CD4-positive, alpha-beta T cell (primary cell): ENCODE results near the gene SLC25A47. TPM values are rescaled to one million over a fixed set of nuclear protein-coding genes. Genes with fewer than 3 reads are reported as not detected.
"Not testable (repeated sequence)": the region's sequence is repeated elsewhere in the genome, so short reads cannot be mapped to it uniquely, and the experiment has no call there.

Experiments used
- ATAC-seq: fragments of 200-7000 bp; cut with Tn5 transposase; one replicate; pipeline ENCODE4 v1.10.0; 2022; ENCODE audit warnings: mild to moderate bottlenecking; ENCODE audit not compliant: poor library complexity
- CTCF ChIA-PET: fragments of 350-600 bp; sonication (Branson Sonifier 250); formaldehyde crosslinking; loops from one replicate; lab custom pipeline; 2021; ENCODE audit warnings: antibody characterized with exemption, inconsistent platforms; lab: Charles Lee
- POLR2A ChIA-PET: fragments of 350-600 bp; sonication (Branson Sonifier 250); formaldehyde crosslinking; loops from one replicate; lab custom pipeline; 2021; ENCODE audit warnings: antibody characterized with exemption, inconsistent platforms; lab: Charles Lee
- DNase-seq, 14 experiments: peaks; one replicate each; pipeline ENCODE4 v3.0.0-alpha.2; 2013 to 2020; ENCODE audit warnings: mixed read lengths in 2 of 14
- H3K27ac ChIP-seq, 2 donors: one replicate each; pipeline versions ENCODE4 v1.5.1 to v1.7.0; 2013; ENCODE audit warnings: low read length in 2 of 2, low read depth in 1 of 2, mild to moderate bottlenecking in 1 of 2
- H3K27me3 ChIP-seq, 2 experiments: 1 replicate in 1 of 2; 2 replicates in 1 of 2; pipeline versions ENCODE4 v1.6.1 to v1.7.0; 2013; ENCODE audit warnings: low read length in 2 of 2, control low read depth in 1 of 2, mild to moderate bottlenecking in 1 of 2, moderate library complexity in 1 of 2; ENCODE audit not compliant: insufficient read depth in 2 of 2, control insufficient read depth in 1 of 2
- H3K36me3 ChIP-seq: one replicate; pipeline ENCODE4 v1.6.1; 2013; ENCODE audit warnings: low read length, control low read depth; ENCODE audit not compliant: insufficient read depth
- H3K4me1 ChIP-seq: one replicate; pipeline ENCODE4 v1.6.1; 2013; ENCODE audit warnings: low read length, control low read depth; ENCODE audit not compliant: insufficient read depth
- H3K4me3 ChIP-seq: one replicate; pipeline ENCODE4 v1.5.1; 2013; ENCODE audit warnings: mild to moderate bottlenecking, low read length, moderate library complexity
- H3K9me3 ChIP-seq, 2 experiments: 1 replicate in 1 of 2; 2 replicates in 1 of 2; pipeline versions ENCODE4 v1.6.1 to v1.7.0; 2013; ENCODE audit warnings: low read length in 2 of 2, mild to moderate bottlenecking in 2 of 2, control low read depth in 1 of 2, moderate library complexity in 1 of 2; ENCODE audit not compliant: control insufficient read depth in 1 of 2, insufficient read depth in 1 of 2
- H3K27ac Mint-ChIP-seq: one replicate; pipeline ENCODE4 v1.8.0; 2020; ENCODE audit warnings: mixed read lengths
- H3K27me3 Mint-ChIP-seq: one replicate; pipeline ENCODE4 v1.8.0; 2021; ENCODE audit warnings: mixed read lengths
- H3K36me3 Mint-ChIP-seq: one replicate; pipeline ENCODE4 v1.8.0; 2021; ENCODE audit warnings: low read depth, mixed read lengths
- H3K4me1 Mint-ChIP-seq: one replicate; pipeline ENCODE4 v1.8.0; 2021; ENCODE audit warnings: low read depth, mixed read lengths
- H3K4me3 Mint-ChIP-seq: one replicate; pipeline ENCODE4 v1.8.0; 2020; ENCODE audit warnings: mild to moderate bottlenecking, mixed read lengths
- H3K9me3 Mint-ChIP-seq: one replicate; pipeline ENCODE4 v1.8.0; 2020; ENCODE audit warnings: mixed read lengths
- CTCF ChIP-seq: fragments of 200-600 bp; IDR thresholded peaks from one replicate; pipeline ENCODE4 v1.8.0; 2022; ENCODE audit warnings: antibody characterized with exemption, mild to moderate bottlenecking
- intact Hi-C, 2 experiments: fragments of 100-400 bp; cut with DNase I in 1 of 2; cut with micrococcal nuclease in 1 of 2; formaldehyde crosslinking; loops; one replicate each; pipeline versions ENCODE4 v1.15.1 to v1.9.0; 2023 to 2025; cut with DNase I, micrococcal nuclease
- total RNA-seq, 174 experiments: library from RNA in 2 of 174; stranded (reverse) in 2 of 174; gene quantifications; one replicate each; pipeline ENCODE4 v1.2.3 and lab custom pipeline; 2021 to 2026

The SLC25A47 gene
- total RNA-seq, 2 experiments from 2014 or later: not detected

GRCh38 chr14:100295376-100296105, 27.6 kb upstream of the SLC25A47 start:
- ChIA-PET CTCF (interaction anchor here (2.5 kb wide), 1 partner anchor 10 kb away, joined by 8 read pairs; no protein-coding TSS in a partner anchor), POLR2A (no interaction called here)
- no peaks in the 10 kb centered on the region for H3K27me3 Mint-ChIP-seq
- H3K36me3 Mint-ChIP-seq: no peaks in the 10 kb centered on the region
- no peaks in the 10 kb centered on the region for H3K27me3 ChIP-seq
- peaks cover 7% of the 10 kb centered on the region for H3K4me1 ChIP-seq
- H3K4me1 Mint-ChIP-seq: no peaks in the 10 kb centered on the region
- DNase-seq (no peak), ATAC-seq (no peak)
- peaks cover 8% of the 10 kb centered on the region for H3K36me3 ChIP-seq
- no peaks in the 10 kb centered on the region for H3K9me3 ChIP-seq
- intact Hi-C loops: no loop called here
- no peak overlapping the region for H3K4me3 ChIP-seq
- H3K9me3 Mint-ChIP-seq: no peaks in the 10 kb centered on the region
- no peak for TF ChIP-seq CTCF
- no peak overlapping the region for H3K27ac Mint-ChIP-seq
- H3K27ac ChIP-seq: no peak overlapping the region
- H3K4me3 Mint-ChIP-seq: no peak overlapping the region

GRCh38 chr14:100296106-100296651, 27.0 kb upstream of the SLC25A47 start:
- Mint-ChIP-seq H3K36me3 (no peaks in the 10 kb centered on the region), H3K27me3 (no peaks in the 10 kb centered on the region)
- DNase-seq: peak in 1 of 14 experiments; percentile 22

GRCh38 chr14:100296729-100297128, 26.4 kb upstream of the SLC25A47 start:
- H3K4me3 ChIP-seq, H3K4me1 Mint-ChIP-seq, H3K4me1 ChIP-seq, H3K36me3 Mint-ChIP-seq, intact Hi-C loops, H3K36me3 ChIP-seq, H3K4me3 Mint-ChIP-seq, H3K9me3 ChIP-seq, DNase-seq, H3K27me3 Mint-ChIP-seq, H3K27ac ChIP-seq, H3K9me3 Mint-ChIP-seq, POLR2A ChIA-PET, ATAC-seq, H3K27me3 ChIP-seq, H3K27ac Mint-ChIP-seq: not testable (repeated sequence)
- CTCF ChIA-PET: interaction anchor here (1.7 to 2.5 kb wide), 2 partner anchors 12 to 55 kb away, joined by 3 to 8 read pairs; no protein-coding TSS in a partner anchor

More at GRCh38 chr14:100296106-100296651, 27.0 kb upstream of the SLC25A47 start:
- H3K4me1 Mint-ChIP-seq: no peaks in the 10 kb centered on the region
- H3K27ac Mint-ChIP-seq: no peak overlapping the region
- POLR2A ChIA-PET: no interaction called here
- Histone ChIP-seq H3K27ac (no peak overlapping the region), H3K9me3 (no peaks in the 10 kb centered on the region), H3K27me3 (no peaks in the 10 kb centered on the region), H3K4me1 (peaks cover 7% of the 10 kb centered on the region), H3K4me3 (no peak overlapping the region), H3K36me3 (peaks cover 6% of the 10 kb centered on the region)
- no peak for TF ChIP-seq CTCF
- no peaks in the 10 kb centered on the region for H3K9me3 Mint-ChIP-seq
- ATAC-seq: no peak
- intact Hi-C loops: no loop called here
- CTCF ChIA-PET: interaction anchor here (2.5 kb wide), 1 partner anchor 11 kb away, joined by 8 read pairs; no protein-coding TSS in a partner anchor
- no peak overlapping the region for H3K4me3 Mint-ChIP-seq
